Endodermal cell (in vitro differentiated cells): ENCODE results near the gene MEF2D. TPM values are rescaled to one million over a fixed set of nuclear protein-coding genes. Genes with fewer than 3 reads are reported as not detected.

Source experiments
- DNase-seq: peaks from one replicate; pipeline ENCODE4 v3.0.0-alpha.2; 2017
- H3K27ac ChIP-seq: 2 replicates; pipeline ENCODE4 v1.5.1; 2013; ENCODE audit warnings: mild to moderate bottlenecking, low read depth, low read length, moderate library complexity
- H3K27me3 ChIP-seq: 2 replicates; pipeline ENCODE4 v1.6.1; 2013; ENCODE audit warnings: mild to moderate bottlenecking, low read length, moderate library complexity; ENCODE audit not compliant: insufficient read depth, control insufficient read depth, poor library complexity, severe bottlenecking
- H3K36me3 ChIP-seq: 2 replicates; pipeline ENCODE4 v1.7.0; 2013; ENCODE audit warnings: mild to moderate bottlenecking, low read length, moderate library complexity; ENCODE audit not compliant: control insufficient read depth, insufficient read depth
- H3K4me1 ChIP-seq: one replicate; pipeline ENCODE4 v1.7.0; 2013; ENCODE audit warnings: low read length; ENCODE audit not compliant: control insufficient read depth, insufficient read depth
- H3K4me3 ChIP-seq: 2 replicates; pipeline ENCODE4 v1.5.1; 2013; ENCODE audit warnings: mild to moderate bottlenecking, low read length, moderate library complexity
- H3K9ac ChIP-seq: 2 replicates; pipeline ENCODE4 v1.6.1; 2013; ENCODE audit warnings: mild to moderate bottlenecking, low read length, moderate library complexity; ENCODE audit not compliant: poor library complexity, severe bottlenecking; ENCODE audit errors: extremely low read depth
- H3K9me3 ChIP-seq: 2 replicates; pipeline ENCODE4 v1.6.1; 2013; ENCODE audit warnings: mild to moderate bottlenecking, low read length, moderate library complexity; ENCODE audit not compliant: control insufficient read depth
- H3K27ac Mint-ChIP-seq: 2 replicates; pipeline ENCODE4 v1.8.0; 2020; ENCODE audit warnings: mixed read lengths
- H3K27me3 Mint-ChIP-seq: 2 replicates; pipeline ENCODE4 v1.8.0; 2021; ENCODE audit warnings: mild to moderate bottlenecking, mixed read lengths; ENCODE audit not compliant: insufficient read depth
- H3K36me3 Mint-ChIP-seq: 2 replicates; pipeline ENCODE4 v1.8.0; 2020; ENCODE audit warnings: low read depth, mixed read lengths
- H3K4me1 Mint-ChIP-seq: 2 replicates; pipeline ENCODE4 v1.8.0; 2020; ENCODE audit warnings: mixed read lengths
- H3K4me3 Mint-ChIP-seq: 2 replicates; pipeline ENCODE4 v1.8.0; 2020; ENCODE audit warnings: mild to moderate bottlenecking, moderate library complexity, mixed read lengths
- H3K9me3 Mint-ChIP-seq: 2 replicates; pipeline ENCODE4 v1.8.0; 2020; ENCODE audit warnings: mild to moderate bottlenecking, mixed read lengths
- WGBS, 2 experiments: methylation state at CpG; one replicate each; pipeline versions ENCODE4 v1.1.5 to v1.1.7; 2013; ENCODE audit warnings: missing lambda C conversion rate in 2 of 2, mixed read lengths in 1 of 2; ENCODE audit not compliant: insufficient coverage in 1 of 2, insufficient read length in 1 of 2; 5-methylcytosine and 5-hydroxymethylcytosine counted together
- total RNA-seq, 2 donors: library from RNA; stranded (reverse); fragmentation: NEBNext Ultra II Directional in 1 of 2; extraction: Animal tissue kit (Norgen Biotek cat#: 25700) in 1 of 2; gene quantifications; 2 replicates in 1 of 2; 3 replicates in 1 of 2; pipeline ENCODE4 v1.2.1, GENCODE V29; 2021
- TF ChIP-seq, protein P1 (sequence below): fragments of 200-600 bp; sonication (generic); conservative IDR thresholded peaks from 2 replicates; pipeline ENCODE4 v1.5.0; 2021; ENCODE audit warnings: antibody characterized with exemption, mild to moderate bottlenecking

Gene MEF2D
- total RNA-seq, 2 donors from 2014 or later = 10.5 to 12.8 TPM

DNA sequence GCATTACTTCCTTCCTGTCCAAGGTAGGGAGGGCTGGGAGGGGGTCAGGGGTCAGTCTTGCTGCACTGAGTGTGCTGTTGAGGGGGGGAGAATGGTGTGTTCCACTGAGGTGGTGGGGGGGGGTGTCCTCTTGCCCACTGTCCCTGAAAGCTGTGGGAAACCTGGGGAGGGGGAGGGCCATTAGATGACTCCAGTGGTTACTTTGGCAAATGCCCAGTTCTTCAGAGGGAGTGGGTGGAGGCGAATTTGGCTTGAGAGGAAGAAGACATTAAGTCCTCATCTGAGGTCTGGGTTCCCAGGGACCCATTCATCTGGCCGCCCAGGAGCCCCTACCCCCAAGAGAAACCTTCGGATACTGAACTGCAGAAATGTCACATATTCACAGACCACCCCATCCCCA lies 36.2 kb downstream of the MEF2D start:
- peaks cover 22% of the 10 kb centered on the region for H3K4me1 Mint-ChIP-seq
- peak; percentile 42 for DNase-seq
- peaks cover 15% of the 10 kb centered on the region for H3K36me3 Mint-ChIP-seq
- H3K4me3 Mint-ChIP-seq = no peak overlapping the region
- H3K4me1 ChIP-seq = no peaks in the 10 kb centered on the region
- H3K9me3 ChIP-seq = no peaks in the 10 kb centered on the region
- H3K27me3 Mint-ChIP-seq = no peaks in the 10 kb centered on the region
- H3K27ac Mint-ChIP-seq = no peak overlapping the region
- 83 to 100% methylated on average over 1 to 3 of the region's 3 CpGs for WGBS, 2 experiments
- no peak overlapping the region for H3K27ac ChIP-seq
- no peak overlapping the region for H3K9ac ChIP-seq
- peaks cover 3% of the 10 kb centered on the region for H3K36me3 ChIP-seq
- TF ChIP-seq, protein P1, sequence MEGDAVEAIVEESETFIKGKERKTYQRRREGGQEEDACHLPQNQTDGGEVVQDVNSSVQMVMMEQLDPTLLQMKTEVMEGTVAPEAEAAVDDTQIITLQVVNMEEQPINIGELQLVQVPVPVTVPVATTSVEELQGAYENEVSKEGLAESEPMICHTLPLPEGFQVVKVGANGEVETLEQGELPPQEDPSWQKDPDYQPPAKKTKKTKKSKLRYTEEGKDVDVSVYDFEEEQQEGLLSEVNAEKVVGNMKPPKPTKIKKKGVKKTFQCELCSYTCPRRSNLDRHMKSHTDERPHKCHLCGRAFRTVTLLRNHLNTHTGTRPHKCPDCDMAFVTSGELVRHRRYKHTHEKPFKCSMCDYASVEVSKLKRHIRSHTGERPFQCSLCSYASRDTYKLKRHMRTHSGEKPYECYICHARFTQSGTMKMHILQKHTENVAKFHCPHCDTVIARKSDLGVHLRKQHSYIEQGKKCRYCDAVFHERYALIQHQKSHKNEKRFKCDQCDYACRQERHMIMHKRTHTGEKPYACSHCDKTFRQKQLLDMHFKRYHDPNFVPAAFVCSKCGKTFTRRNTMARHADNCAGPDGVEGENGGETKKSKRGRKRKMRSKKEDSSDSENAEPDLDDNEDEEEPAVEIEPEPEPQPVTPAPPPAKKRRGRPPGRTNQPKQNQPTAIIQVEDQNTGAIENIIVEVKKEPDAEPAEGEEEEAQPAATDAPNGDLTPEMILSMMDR = no peak
- no peaks in the 10 kb centered on the region for H3K27me3 ChIP-seq
- no peaks in the 10 kb centered on the region for H3K9me3 Mint-ChIP-seq
- no peak overlapping the region for H3K4me3 ChIP-seq

DNA sequence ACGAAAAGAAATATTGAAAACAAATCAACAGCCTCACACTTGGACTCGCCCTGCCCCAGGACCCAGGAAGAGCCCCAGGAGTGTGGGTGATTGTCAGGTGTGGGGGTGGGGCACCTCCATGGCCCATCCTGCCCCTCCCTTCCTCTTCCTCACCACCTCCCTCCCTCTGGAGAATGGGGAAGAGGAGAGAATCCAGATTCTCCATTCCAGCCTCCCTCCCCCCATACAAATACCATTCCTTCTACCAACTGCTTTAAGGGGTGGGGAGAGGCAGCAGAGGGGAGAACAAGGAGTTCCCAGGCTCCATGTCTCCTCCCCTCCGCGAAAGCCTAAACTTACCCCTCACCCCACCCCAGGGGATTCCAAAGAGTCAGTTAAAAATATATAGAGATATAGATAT lies 36.7 kb downstream of the MEF2D start:
- Histone ChIP-seq H3K4me1 (no peaks in the 10 kb centered on the region), H3K9me3 (no peaks in the 10 kb centered on the region), H3K4me3 (no peak overlapping the region), H3K27ac (no peak overlapping the region), H3K27me3 (no peaks in the 10 kb centered on the region), H3K9ac (no peak overlapping the region), H3K36me3 (peaks cover 3% of the 10 kb centered on the region)
- no peak overlapping the region for H3K4me3 Mint-ChIP-seq
- peak; percentile 51 for DNase-seq
- H3K36me3 Mint-ChIP-seq = peaks cover 13% of the 10 kb centered on the region
- H3K4me1 Mint-ChIP-seq = peaks cover 22% of the 10 kb centered on the region
- H3K9me3 Mint-ChIP-seq = no peaks in the 10 kb centered on the region
- no peaks in the 10 kb centered on the region for H3K27me3 Mint-ChIP-seq
- TF ChIP-seq, protein P1 = no peak
- WGBS, 2 experiments = no CpG with 5 or more reads among the region's 4 CpGs
- H3K27ac Mint-ChIP-seq = no peak overlapping the region

DNA sequence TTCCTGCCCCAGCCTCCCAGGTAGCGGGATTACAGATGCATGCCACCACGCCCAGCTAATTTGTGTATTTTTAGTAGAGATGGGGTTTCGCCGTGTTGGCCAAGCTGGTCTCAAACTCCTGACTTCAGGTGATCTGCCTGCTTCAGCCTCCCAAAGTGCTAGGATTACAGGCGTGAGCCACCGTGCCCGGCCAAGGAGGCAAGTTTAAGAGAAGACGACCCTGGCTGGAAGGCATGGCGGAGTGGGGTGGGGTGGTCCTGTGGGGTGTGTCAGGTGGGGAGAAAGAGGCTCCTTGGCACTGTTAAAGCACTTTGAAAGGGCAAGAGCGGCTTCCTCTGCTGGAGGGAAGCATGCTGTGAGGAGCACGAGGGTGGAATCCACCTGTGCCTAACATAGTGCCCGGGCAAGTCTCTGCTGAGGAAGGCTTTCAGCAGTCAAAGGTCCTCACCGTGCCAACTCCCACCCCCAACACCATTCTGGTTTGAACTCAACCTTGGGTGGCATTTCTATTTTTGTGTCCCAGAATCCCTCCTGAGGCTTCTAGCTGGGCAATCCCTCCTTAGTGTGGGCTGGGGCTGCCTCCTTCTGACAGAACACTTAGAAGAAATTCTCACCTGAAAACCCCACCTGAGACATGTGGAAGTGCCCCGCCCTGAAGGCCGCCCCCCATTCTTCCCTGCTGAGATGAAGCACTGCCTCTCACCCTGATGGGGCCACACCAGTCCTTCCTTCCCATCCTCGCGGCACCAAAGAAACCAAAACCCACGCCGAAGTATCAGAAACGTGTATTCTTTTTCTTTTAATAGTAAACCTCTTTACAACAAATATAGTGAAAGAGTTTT lies 37.4 kb downstream of the MEF2D start:
- no peaks in the 10 kb centered on the region for H3K9me3 ChIP-seq
- H3K4me1 ChIP-seq = no peaks in the 10 kb centered on the region
- Mint-ChIP-seq H3K27me3 (no peaks in the 10 kb centered on the region), H3K9me3 (no peaks in the 10 kb centered on the region), H3K27ac (no peak overlapping the region), H3K4me1 (peaks cover 22% of the 10 kb centered on the region), H3K4me3 (no peak overlapping the region), H3K36me3 (peaks cover 7% of the 10 kb centered on the region)
- 92 to 95% methylated on average over 16 to 20 of the region's 20 CpGs for WGBS, 2 experiments
- H3K27me3 ChIP-seq = no peaks in the 10 kb centered on the region
- no peak overlapping the region for H3K9ac ChIP-seq
- H3K27ac ChIP-seq = no peak overlapping the region
- no peaks in the 10 kb centered on the region for H3K36me3 ChIP-seq
- TF ChIP-seq, protein P1 = no peak
- no peak overlapping the region for H3K4me3 ChIP-seq
- DNase-seq = peak; percentile 52
